Stimulated activated CD8-positive, alpha-beta memory T cell treated with anti-CD3 and anti-CD28 coated beads, Interleukin-4, amount 100 ng/mL, for 4 hours (primary cell): ENCODE measurements around the gene GLRA3.
"Not testable (repeated sequence)": the region's sequence is repeated elsewhere in the genome, so short reads cannot be mapped to it uniquely, and the experiment has no call there.

ENCODE experiments used
- DNase-seq, 2 donors: peaks; one replicate each; pipeline ENCODE4 v3.0.0-alpha.2; 2020; ENCODE audit warnings: low read depth in 2 of 2, low spot score in 1 of 2

Gene GLRA3

GRCh38 chr4:174813292-174813691 is 15.8 kb downstream of the GLRA3 start:
- no peak for DNase-seq

- DNase-seq: no peak
Observed at GRCh38 chr4:174810834-174811233, 18.2 kb downstream of the GLRA3 start.

- no peak for DNase-seq
Observed at GRCh38 chr4:174808836-174809235, 20.2 kb downstream of the GLRA3 start.

- no peak for DNase-seq
Observed at GRCh38 chr4:174808119-174808518, 20.9 kb downstream of the GLRA3 start.

- no peak for DNase-seq
Observed at GRCh38 chr4:174805746-174806145, 23.3 kb downstream of the GLRA3 start.

GRCh38 chr4:174794543-174795094 is 34.4 kb downstream of the GLRA3 start:
- no peak for DNase-seq

- no peak for DNase-seq
Observed at GRCh38 chr4:174789657-174790056, 39.4 kb downstream of the GLRA3 start.

GRCh38 chr4:174778274-174778986 is 50.6 kb downstream of the GLRA3 start:
- DNase-seq: not testable (repeated sequence)

GRCh38 chr4:174775366-174775765 is 53.7 kb downstream of the GLRA3 start:
- DNase-seq: no peak

GRCh38 chr4:174764105-174764729 is 64.8 kb downstream of the GLRA3 start:
- no peak for DNase-seq

- DNase-seq: no peak
Observed at GRCh38 chr4:174763454-174764104, 65.5 kb downstream of the GLRA3 start.

GRCh38 chr4:174761451-174761850 is 67.6 kb downstream of the GLRA3 start:
- DNase-seq: no peak

- no peak for DNase-seq
Observed at GRCh38 chr4:174757736-174758135, 71.3 kb downstream of the GLRA3 start.

GRCh38 chr4:174753021-174753420 is 76.0 kb downstream of the GLRA3 start:
- DNase-seq: no peak

GRCh38 chr4:174752026-174752425 is 77.0 kb downstream of the GLRA3 start:
- no peak for DNase-seq

- no peak for DNase-seq
Observed at GRCh38 chr4:174749091-174749490, 80.0 kb downstream of the GLRA3 start.

GRCh38 chr4:174746710-174747109 is 82.3 kb downstream of the GLRA3 start:
- DNase-seq: no peak

- no peak for DNase-seq
Observed at GRCh38 chr4:174742561-174742960, 86.5 kb downstream of the GLRA3 start.

- DNase-seq: no peak
Observed at GRCh38 chr4:174739576-174739975, 89.5 kb downstream of the GLRA3 start.

GRCh38 chr4:174734181-174734580 is 94.9 kb downstream of the GLRA3 start:
- no peak for DNase-seq

- DNase-seq: no peak
Observed at GRCh38 chr4:174717828-174718227, 111.2 kb downstream of the GLRA3 start.
